GM21576 (cell line): Measurements from ENCODE around the gene KRTAP4-8.
"Not testable (repeated sequence)": the region's sequence is repeated elsewhere in the genome, so short reads cannot be mapped to it uniquely, and the experiment has no call there.

Experiments used
- ATAC-seq: cut with Tn5 transposase; IDR thresholded peaks from one replicate; pipeline ENCODE4 v1.9.1; 2021; ENCODE audit warnings: mild to moderate bottlenecking, moderate library complexity; ENCODE audit not compliant: unreplicated experiment

Gene KRTAP4-8

DNA sequence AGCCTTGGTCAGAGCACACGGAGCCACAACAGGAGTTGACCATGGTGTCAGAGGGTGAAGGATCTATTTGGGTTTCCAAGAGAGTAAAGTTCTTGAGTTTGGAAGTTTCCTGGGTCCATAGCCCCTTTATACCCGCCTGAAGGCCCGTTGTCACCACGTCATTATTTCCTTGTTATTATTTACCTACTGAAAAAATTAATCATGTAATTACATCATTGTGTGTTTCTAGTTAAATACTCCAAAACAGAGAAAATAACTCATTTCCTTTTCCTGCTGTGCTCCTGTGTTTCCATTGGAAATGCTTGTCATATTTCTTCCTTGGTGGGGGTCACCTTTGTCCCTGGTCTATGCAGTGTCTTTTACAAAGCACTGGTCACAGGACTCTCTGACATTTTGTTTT, at the start of gene KRTAP4-8:
Gene KRTAP4-8, minus strand, starts transcription at position 101 of the 400 bp plus-strand sequence. Its CDS starts 58 bp downstream, at position 43.
- no peak for ATAC-seq

DNA sequence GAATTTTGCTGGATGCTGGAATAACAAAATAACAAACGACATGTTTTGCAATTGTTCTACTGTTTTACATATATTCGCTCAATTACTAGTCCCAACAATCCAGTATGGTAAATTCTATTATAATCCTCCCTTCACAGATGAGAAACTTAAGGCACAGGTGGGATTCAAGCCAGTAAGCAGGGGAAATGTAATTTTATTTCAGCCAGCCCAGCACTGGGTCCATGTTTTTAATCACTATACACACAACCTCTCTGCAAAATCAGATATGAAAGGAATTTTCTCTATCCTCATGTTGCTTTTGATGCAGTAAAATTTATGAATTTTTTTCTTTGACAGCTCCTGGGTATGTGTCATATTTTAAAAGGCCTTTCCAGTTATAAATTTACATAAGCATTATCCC, 47.3 kb upstream of the KRTAP4-8 start:
- ATAC-seq = no peak

DNA sequence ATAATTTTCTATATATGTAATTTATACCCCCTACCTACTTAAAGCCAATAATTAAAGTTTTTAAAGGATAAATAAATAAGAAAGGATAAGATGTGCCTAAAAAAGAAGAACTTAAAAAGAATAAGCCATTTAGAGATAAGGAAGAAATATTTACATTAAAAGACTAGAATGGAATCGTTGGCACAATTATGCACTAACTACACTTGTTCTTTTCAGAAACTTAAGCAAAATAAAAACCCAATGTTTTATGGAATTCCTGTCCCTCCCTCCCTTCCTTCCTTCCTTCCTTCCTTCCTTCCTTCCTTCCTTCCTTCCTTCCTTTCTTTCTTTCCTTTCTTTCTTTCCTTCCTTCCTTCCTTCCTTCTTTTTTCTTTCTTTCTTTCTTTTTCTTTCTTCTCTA, 46.9 kb upstream of the KRTAP4-8 start:
- no peak for ATAC-seq

DNA sequence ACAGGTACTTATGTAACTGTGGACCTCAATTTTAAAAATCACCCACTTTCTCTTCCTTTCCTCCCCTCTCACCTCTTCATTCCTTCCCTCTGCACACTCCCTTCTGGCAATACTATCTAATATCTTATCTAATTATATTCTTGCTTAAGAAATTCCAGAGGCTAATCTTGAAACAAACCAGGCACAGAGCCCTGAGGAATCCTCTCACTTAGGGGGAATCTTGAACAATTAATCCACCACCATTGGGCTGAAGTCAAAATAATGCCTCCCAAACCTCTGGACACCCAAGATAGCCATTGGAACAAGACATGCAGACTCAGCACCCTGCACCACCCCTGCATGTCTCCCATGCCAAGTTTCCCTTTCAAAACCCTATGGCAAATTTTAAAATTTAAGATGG, 43.4 kb upstream of the KRTAP4-8 start:
- ATAC-seq = no peak

DNA sequence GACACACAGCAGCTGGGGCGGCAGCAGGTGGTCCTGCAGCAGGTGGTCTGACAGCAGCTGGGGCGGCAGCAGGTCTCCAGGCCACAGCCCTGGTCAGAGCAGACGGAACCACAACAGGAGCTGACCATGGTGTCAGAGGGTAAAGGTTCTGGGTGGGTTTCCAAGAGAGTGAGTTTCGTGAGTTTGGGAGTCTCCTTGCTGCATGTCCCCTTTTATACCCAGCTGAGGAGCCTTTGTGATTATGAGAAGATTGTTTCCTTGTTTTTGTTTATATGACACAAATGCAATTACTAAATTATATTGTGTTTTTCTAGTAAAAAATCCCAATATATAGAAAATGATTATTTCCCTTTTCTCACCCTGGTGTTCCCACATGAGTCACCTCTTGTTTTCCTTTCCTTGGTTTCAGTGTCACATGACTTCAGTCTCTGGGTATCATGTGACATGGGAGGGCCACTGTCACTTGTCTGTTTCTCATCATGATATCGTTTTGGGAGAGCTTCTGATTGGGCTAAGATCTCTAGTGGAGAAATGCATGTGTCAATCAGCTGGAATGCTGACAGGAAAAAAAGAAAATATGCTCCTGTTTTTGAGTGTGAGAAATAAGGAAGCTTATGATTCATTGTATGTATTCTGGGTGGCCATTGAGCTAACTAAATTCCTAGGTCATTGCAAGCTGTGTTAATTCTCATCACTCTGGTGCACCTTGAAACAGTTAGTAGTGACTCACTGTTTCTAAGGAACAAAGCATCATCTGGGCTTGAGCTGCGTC, 42.6 kb upstream of the KRTAP4-8 start, which contains the start of gene KRTAP4-6:
Gene KRTAP4-6, minus strand, starts transcription at position 185 of the 772 bp plus-strand sequence. Its CDS starts 57 bp downstream, at position 128.
- ATAC-seq = no peak

DNA sequence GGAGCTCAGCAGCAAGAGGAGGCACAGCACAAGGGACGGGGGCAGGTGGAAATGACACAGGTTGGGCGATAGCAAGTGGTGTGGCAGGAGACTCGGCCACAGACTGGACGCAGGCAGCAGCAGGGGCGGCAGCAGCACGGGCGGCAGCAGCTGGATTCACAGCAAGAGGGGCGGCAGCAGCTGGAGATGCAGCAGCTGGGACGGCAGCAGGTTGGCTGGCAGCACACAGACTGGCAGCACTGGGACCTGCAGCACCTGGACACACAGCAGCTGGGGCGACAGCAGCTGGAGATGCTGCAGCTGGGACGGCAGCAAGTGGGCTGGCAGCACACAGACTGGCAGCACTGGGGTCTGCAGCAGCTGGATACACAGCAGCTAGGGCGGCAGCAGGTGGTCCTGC, 41.9 kb upstream of the KRTAP4-8 start:
- not testable (repeated sequence) for ATAC-seq

DNA sequence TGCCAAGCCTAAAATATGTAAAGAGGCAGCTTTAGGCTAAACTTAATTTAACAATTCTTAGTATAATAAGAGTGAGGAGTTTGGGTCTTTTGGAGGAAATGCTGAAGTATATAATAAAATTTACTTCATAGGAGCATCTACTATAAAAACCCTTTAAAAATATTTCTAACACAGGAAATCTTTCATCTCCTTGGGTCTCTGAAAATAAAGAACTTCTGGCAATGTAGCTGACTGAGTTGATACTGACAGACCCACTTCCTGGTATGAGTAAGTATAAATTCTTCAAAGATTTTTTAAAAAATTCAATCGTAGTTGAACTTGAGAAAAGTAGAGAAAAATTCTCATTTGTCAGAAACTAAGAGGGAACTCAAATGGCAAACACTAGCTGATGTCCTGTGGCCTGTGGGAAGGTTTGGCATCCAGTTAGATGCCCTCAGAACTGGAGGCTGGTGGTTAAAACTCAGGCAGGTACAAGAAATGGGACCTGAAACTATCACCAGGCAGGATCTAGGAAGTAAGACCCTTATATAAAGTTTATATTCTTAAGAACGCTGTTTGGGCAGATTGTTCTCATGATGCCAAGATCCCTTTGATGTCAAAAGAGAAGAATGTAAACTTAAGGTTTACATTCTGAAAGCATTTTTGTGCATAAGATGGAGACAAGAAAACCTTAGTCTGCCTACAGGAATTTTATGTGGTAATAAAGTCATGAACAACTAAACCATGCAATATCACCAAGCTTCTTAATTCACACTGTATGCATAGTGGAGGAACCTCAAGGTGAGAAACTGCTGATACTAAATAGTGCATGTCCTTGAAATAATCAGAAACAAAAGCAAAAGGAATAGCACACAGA, 36.2 kb upstream of the KRTAP4-8 start:
- no peak for ATAC-seq

DNA sequence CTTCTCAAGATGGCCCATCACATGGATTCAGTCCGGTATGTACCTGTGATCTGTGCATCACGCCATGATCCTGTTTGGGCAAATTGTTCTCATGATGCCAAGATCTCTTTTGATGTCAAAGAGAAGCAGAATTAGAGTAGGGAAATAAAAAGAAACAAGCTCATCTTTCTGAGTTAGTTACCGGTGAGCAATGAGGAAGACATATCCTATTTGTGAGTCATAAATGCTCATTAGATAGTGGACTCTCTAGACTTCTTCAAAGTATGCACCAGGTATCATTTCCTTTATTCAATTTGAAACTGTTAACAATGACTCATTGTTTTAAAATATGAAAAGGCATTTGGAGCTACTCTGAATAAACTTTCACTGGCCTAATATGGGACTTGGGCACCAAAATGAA, 34.0 kb upstream of the KRTAP4-8 start:
- no peak for ATAC-seq

DNA sequence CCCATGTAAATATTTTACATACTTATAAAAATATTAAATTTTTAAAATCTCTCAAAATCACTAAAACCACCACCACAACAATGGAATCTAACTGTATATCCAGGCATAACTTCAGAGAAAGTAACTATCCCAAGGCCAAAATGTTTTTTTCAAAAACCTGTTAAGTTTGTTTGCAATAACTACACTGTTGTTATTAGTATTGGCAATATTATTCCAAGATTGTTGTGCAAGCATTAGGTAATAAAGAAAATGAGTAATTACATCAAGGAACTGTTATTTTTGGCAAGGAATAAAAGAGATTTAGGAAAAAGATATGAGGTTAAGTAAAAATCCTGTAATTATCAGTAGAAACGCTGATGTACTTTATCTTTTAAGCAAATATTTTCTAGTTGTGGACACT, 29.4 kb upstream of the KRTAP4-8 start:
- ATAC-seq = no peak

DNA sequence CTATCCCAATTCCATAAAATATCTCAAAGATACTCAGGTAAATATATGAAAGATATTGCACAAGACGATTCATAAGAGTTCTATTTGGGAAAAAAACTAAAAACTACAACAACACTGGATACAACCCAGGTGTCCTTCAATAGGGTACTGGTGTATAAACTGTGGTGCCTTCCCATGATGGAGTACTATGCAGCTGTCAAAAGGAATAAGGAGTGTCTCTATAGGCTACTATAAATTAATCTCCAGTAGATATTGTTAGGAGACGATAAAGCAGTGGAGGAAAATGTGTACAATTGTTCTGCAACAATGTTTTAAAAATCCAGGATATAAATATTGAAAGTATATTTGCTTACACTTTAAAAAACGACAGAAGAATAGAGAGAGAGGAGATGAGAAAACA, 28.5 kb upstream of the KRTAP4-8 start:
- ATAC-seq = no peak

DNA sequence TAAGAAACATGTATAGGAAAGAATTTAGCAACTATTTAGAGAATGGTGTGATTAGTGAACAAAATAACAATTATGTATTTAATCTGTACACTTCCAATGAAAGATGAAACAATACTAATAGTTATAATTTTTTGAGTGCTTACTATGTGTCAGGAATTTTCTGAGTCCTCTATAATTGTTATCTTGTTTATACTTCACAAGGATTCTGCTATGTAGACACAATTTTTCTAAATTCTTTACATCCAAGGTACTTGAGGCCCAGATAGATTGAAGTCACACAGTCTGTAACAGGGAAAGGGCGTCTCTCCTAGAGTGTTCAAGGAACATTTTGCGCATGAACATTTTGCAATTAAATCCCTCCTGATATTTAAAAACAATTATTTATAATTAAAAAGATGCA, 27.1 kb upstream of the KRTAP4-8 start:
- ATAC-seq = no peak

DNA sequence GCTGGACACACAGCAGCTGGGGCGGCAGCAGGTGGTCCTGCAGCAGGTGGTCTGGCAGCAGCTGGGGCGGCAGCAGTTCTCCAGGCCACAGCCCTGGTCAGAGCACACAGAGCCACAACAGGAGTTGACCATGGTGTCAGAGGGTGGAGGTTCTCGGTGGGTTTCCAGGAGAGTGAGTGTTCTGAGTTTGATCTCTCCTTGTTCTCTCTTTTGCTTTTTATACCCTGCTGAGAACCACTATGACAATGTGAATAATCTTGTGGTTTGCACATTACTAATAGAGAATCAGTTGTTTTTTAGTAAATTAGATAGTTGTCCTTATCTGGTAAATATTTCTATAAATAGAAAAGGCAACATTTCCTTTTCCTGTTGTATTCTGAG, 26.0 kb upstream of the KRTAP4-8 start, which contains the start of gene KRTAP4-12:
Gene KRTAP4-12, minus strand, starts transcription at position 192 of the 381 bp plus-strand sequence. Its CDS starts 60 bp downstream, at position 132.
- ATAC-seq = not testable (repeated sequence)

DNA sequence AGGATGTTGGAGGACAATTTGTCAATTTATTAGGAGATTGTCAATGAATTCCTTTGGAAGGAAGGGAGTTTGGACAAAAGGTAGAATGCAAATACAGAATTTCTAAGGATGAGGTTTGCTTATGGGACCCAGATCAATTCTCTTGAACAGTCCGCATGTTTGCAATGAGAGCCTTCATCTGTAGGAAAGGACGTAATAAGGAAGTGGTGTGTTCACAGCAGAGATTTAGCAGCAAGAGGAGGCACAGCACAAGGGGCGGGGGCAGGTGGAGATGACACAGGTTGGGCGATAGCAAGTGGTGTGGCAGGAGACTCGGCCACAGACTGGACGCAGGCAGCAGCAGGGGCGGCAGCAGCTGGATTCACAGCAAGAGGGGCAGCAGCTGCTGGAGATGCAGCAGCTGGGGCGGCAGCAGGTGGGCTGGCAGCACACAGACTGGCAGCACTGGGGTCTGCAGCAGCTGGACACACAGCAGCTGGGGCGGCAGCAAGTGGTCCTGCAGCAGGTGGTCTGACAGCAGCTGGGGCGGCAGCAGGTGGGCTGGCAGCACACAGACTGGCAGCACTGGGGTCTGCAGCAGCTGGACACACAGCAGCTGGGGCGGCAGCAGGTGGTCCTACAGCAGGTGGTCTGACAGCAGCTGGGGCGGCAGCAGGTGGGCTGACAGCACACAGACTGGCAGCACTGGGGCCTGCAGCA, 25.5 kb upstream of the KRTAP4-8 start:
- not testable (repeated sequence) for ATAC-seq

DNA sequence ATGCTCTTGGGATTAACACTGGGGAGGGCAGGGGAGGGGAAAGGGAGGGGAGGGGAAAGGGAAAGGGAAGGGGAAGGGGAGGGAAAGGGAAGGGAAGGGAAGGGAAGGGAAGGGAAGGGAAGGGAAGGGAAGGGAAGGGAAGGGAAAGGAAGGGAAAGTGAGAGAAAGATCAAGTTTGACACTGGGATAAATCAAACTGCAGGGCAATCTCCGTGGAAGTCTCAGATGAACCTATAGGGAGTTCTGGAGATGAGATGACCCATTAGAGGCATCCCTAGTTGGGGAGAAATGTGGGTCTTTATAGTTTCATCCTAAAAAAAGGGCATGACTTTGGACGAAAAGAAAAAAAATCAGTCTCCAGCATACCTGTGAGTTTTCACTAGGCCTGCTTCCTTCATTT, 23.8 kb upstream of the KRTAP4-8 start:
- no peak for ATAC-seq

DNA sequence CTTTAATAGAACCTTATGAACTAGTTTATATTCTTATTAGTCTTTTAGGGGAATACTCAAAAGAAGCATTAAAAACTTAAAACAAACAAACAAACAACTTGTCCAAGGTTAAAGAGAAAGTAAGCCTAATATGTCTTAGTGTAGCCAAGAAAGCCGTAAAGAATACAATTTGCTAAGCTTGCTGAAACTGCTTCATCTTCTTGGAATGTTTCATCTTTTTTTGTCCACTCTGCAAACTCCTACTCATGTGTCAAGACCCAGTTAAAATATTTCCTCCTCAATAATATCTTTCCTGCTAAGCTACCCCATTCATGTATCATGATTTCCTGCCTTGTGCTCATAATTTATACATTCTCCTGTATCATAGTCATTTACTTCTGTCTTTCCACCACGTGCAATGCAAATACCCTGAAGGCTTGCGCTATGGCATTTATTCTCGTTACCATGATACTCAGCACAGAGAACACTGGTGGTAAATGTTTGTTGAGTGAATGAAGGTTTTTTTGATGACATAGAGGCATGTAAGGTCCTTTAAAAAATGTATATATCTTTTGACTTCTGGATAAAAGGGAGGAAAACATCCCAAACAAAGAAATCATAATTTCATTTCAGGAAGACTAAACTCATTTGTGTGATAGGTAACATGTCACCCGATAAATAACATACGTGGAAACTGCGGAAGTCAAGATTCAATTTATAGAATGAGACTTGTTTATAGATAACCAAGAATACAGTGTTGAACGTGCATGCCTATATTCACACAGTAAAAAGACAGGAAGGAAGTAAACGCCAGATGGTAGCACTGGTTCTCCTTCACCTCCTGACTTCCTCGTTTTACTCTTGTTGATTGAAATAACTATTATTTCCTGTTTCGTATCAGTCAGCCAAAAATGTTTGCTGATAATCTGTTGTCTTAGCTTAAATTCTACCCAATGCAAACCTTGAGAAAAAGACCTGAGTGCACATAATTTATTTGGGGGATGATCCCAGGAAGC, 22.1 kb upstream of the KRTAP4-8 start:
- ATAC-seq = not testable (repeated sequence)

DNA sequence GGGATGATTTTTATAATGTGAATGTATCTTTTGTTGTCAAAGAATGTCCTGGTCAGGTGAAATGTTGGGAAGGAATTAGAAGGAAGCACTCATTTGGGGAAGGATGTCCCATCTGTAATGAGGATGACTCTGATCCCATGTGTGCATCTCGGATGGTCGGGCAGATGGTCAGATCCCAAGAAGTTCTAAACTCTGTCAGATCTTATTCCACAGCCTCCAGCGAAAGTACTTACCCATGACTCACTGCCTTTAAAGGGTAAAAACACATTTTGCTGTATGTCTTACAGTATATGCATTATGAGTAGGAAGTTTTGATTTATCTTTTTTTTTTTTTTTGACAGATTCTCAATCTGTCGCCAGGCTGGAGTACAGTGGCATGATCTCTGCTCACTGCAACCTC, 20.8 kb upstream of the KRTAP4-8 start:
- no peak for ATAC-seq

DNA sequence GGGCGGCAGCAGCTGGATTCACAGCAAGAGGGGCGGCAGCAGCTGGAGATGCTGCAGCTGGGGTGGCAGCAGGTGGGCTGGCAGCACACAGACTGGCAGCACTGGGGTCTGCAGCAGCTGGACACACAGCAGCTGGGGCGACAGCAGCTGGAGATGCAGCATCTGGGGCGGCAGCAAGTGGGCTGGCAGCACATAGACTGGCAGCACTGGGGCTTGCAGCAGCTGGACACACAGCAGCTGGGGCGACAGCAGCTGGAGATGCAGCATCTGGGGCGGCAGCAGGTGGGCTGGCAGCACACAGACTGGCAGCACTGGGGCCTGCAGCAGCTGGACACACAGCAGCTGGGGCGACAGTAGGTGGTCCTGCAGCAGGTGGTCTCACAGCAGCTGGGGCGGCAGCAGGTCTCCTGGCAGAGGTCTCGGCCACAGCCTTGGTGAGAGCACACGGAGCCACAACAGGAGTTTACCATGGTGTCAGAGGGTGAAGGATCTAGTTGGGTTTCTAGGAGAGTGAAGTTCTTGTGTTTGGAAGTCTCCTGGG, 20.0 kb upstream of the KRTAP4-8 start, which contains the start of gene KRTAP4-11:
Gene KRTAP4-11, minus strand, starts transcription at position 528 of the 541 bp plus-strand sequence. Its CDS starts 58 bp downstream, at position 470.
- not testable (repeated sequence) for ATAC-seq

DNA sequence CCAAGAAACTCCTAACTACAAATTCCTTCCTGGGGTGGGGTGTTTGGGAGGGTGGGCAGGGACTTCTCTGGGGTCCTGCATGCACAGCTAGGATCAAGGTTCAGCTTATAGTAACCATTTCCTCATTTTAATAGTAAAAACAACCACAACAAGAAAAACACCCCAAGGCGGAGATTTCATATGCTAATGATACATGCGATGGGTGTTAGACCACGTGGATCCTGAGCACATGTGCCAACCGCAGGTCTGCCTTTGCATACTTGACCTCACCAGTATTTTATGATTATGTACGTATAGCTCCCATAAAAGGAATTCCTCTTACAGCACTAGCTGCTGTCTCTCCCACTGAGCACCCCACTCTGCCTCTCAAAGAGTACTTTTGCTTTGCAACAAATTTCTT, 18.4 kb upstream of the KRTAP4-8 start:
- ATAC-seq = no peak

DNA sequence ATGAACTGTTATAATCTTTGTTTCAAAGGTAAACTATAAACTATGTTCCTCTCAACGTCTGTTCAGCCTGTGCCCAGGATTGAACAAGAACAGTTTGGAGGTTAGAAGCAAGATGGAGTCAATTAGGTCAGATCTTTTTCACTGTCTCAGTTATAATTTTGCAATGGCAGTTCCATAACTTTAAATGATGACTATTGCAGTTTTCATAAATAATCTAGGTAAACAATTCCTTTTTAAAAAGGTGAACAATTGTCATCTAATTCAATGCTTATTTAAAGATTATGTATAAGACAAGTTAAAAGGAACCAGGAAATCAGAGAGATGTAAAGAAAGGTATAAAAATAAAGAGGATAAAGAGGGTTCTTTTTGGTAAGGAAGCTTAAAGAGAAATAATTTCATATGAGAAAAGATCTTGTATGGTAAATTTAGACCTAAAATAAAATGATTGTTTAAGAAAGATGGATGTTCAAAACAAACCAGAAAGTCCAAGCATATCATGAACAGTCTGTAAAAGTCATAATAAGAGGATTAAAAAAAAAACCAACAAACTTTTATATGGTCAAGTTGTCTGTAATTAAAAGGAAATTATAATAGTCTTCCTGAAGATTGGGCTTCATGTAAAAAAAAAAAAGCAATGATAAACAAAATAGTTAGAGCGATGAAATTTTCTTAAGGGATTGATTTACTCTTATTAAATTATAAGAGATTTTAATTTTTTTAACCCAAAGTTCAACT, 13.4 kb upstream of the KRTAP4-8 start:
- ATAC-seq = no peak
